OCI-LY7 (cell line): ENCODE results near the gene PTBP3.
A peak's percentile ranks its signal among the peaks of the same experiment; 100 is the strongest.

Source experiments
- CTCF ChIP-seq: fragments of 200-600 bp; sonication (generic); conservative IDR thresholded peaks from 2 replicates; pipeline ENCODE4 v1.5.1; 2014; ENCODE audit warnings: mild to moderate bottlenecking, antibody characterized with exemption, low read length, moderate library complexity, mixed read lengths
- EZH2phosphoT487 ChIP-seq: fragments of 200-600 bp; sonication (generic); IDR thresholded peaks from 2 replicates; pipeline ENCODE4 v1.6.1; 2018; ENCODE audit warnings: low read depth, borderline replicate concordance, mild to moderate bottlenecking, mixed run types, antibody characterized with exemption, low read length, moderate library complexity, mixed read lengths

- TF ChIP-seq CTCF (peak; percentile 2; the same call in 1 of the 2 replicates), EZH2phosphoT487 (no peak)
Measured at GRCh38 chr9:112334432-112334841, 1.0 kb upstream of the PTBP3 start.
